ENCODE measurements around the gene FAM234B. TPM values are rescaled to one million over a fixed set of nuclear protein-coding genes. Genes with fewer than 3 reads are reported as not detected.

FAM234B gene
- total and polyA plus RNA-seq, 12 donors = 0.64 to 9.9 (median 6.8) TPM

- intact Hi-C loops (cut with DNase I) = no loop called here
- no peak for DNase-seq
- H3K4me3 ChIP-seq = no peak overlapping the region
- 83 to 93% (median 92%) methylated on average over 6 of the region's 6 CpGs for whole genome bisulfite sequencing, 4 donors
- TF ChIP-seq POLR2A (IDR thresholded peaks at IDR 0.05) (no peak), CTCF (IDR thresholded peaks at IDR 0.05) (no peak)
- no peaks in the 10 kb centered on the region for H3K4me1 ChIP-seq (replicated peaks in 1 of 2)
- H3K27me3 ChIP-seq = no peaks in the 10 kb centered on the region
- no peaks in the 10 kb centered on the region for H3K9me3 ChIP-seq (replicated peaks in 1 of 3)
- H3K27ac ChIP-seq = no peak overlapping the region
- no peaks in the 10 kb centered on the region for H3K36me3 ChIP-seq (replicated peaks in 1 of 2)
These were observed 25.2 kb downstream of the FAM234B start for GRCh38 chr12:13069380-13069779.

- TF ChIP-seq POLR2A (IDR thresholded peaks at IDR 0.05) = no peak
- no peak for TF ChIP-seq CTCF (IDR thresholded peaks at IDR 0.05)
- WGBS, 4 donors = 84 to 88% (median 84%) methylated on average over 10 of the region's 10 CpGs
- H3K4me3 ChIP-seq = no peak overlapping the region
- H3K27ac ChIP-seq = no peak overlapping the region
- H3K36me3 ChIP-seq (replicated peaks in 1 of 2) = no peaks in the 10 kb centered on the region
- no peaks in the 10 kb centered on the region for H3K9me3 ChIP-seq (replicated peaks in 1 of 3)
- no peaks in the 10 kb centered on the region for H3K27me3 ChIP-seq
- no peak for DNase-seq
- intact Hi-C loops (cut with DNase I) = no loop called here
- no peaks in the 10 kb centered on the region for H3K4me1 ChIP-seq (replicated peaks in 1 of 2)
These were observed 27.4 kb downstream of the FAM234B start for GRCh38 chr12:13071305-13072280.

GRCh38 chr12:13073173-13073572 lies 29.0 kb downstream of the FAM234B start:
- no peaks in the 10 kb centered on the region for H3K4me1 ChIP-seq (replicated peaks in 1 of 2)
- peak in 3 of 7 donors; percentile 18 to 24 (median 18) for DNase-seq
- no peaks in the 10 kb centered on the region for H3K36me3 ChIP-seq (replicated peaks in 1 of 2)
- no peaks in the 10 kb centered on the region for H3K9me3 ChIP-seq (replicated peaks in 1 of 3)
- no peak overlapping the region for H3K27ac ChIP-seq
- no peak for TF ChIP-seq CTCF (IDR thresholded peaks at IDR 0.05)
- no peak for TF ChIP-seq POLR2A (IDR thresholded peaks at IDR 0.05)
- intact Hi-C loops (cut with DNase I) = no loop called here
- 44 to 60% (median 55%) methylated on average over 3 of the region's 3 CpGs for WGBS, 4 donors
- no peaks in the 10 kb centered on the region for H3K27me3 ChIP-seq
- no peak overlapping the region for H3K4me3 ChIP-seq

GRCh38 chr12:13074396-13075117 lies 30.4 kb downstream of the FAM234B start:
- Histone ChIP-seq H3K27ac (no peak overlapping the region), H3K36me3 (replicated peaks in 1 of 2) (no peaks in the 10 kb centered on the region), H3K4me1 (replicated peaks in 1 of 2) (no peaks in the 10 kb centered on the region), H3K4me3 (no peak overlapping the region), H3K27me3 (no peaks in the 10 kb centered on the region), H3K9me3 (replicated peaks in 1 of 3) (no peaks in the 10 kb centered on the region)
- 81 to 92% (median 87%) methylated on average over 3 of the region's 3 CpGs for WGBS, 4 donors
- intact Hi-C loops (cut with DNase I) = no loop called here
- TF ChIP-seq CTCF (IDR thresholded peaks at IDR 0.05) = no peak
- no peak for DNase-seq
